Peyer's patch (tissue), 4 donors: ENCODE data around the gene DPYD.

Experiments used
- CTCF ChIP-seq, 6 experiments: fragments of 450-650 bp in 4 of 6; fragments of 200-600 bp in 2 of 6; sonication (generic) in 1 of 6; IDR thresholded peaks; one replicate each; pipeline ENCODE4 v1.5.1; 2017 to 2019; ENCODE audit warnings: antibody characterized with exemption in 6 of 6, mild to moderate bottlenecking in 3 of 6, moderate library complexity in 1 of 6
- POLR2A ChIP-seq, 2 donors: fragments of 450-650 bp; IDR thresholded peaks; one replicate each; pipeline ENCODE4 v1.5.1; 2017; ENCODE audit warnings: antibody characterized with exemption in 2 of 2, mild to moderate bottlenecking in 2 of 2, moderate library complexity in 2 of 2

DNA sequence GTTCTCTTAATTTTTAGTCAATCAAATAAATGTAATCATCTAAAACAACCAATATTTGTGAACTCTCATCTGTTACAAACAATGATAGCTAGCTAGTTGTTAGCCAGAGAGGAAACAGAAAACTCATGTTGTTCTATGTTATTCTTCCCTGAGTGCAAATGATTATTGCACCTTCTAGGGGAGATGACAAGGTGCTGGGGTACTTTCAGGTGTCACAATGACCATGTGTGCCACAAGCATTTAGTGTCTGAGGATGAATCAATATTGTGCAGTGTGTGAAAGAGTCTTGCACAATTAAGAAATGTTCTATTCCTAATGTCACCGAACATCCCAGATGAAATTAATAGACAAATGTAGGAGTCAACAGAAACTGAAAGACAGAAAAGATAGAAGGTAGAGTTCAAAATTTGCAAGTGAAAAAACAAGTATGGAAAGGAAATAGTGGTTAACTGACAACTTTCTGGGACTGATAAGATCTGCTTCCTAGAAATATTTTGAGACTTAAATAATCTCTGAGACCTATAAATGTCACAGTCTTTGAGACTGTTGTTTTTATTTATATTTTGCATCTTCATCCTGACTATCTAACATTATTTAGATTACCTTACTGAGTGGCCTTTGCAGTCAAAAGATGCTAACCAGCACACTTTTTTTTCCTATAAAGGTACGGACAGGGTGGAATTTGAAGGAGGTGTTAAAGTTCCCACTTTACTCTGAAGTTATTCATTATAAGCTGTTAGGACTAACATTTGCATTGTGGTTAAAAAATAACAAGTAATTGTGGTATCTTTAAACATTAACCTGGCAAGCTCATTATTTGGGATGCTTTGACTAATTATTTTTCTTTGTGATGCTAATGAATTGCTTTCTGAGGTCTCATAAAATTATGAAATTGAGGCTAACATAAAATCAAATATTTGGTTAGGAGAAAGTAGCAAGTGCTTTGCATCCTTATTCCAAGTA lies 21.6 kb upstream of the DPYD start:
- TF ChIP-seq CTCF (IDR thresholded peaks at IDR 0.05) (no peak), POLR2A (IDR thresholded peaks at IDR 0.05) (no peak)
